H1 (cell line): ENCODE data around the gene FGFR2. TPM values are rescaled to one million over a fixed set of nuclear protein-coding genes. Genes with fewer than 3 reads are reported as not detected.

Experiments used
- CTCF ChIA-PET: fragments of 300-600 bp; sonication (Branson Sonifier 250); formaldehyde crosslinking; loops from one replicate; lab custom pipeline; 2021; ENCODE audit not compliant: partially characterized antibody; lab: Charles Lee
- POLR2A ChIA-PET: fragments of 300-600 bp; sonication (Branson Sonifier 250); formaldehyde crosslinking; loops from one replicate; lab custom pipeline; 2021; ENCODE audit warnings: inconsistent platforms; ENCODE audit not compliant: partially characterized antibody; lab: Charles Lee
- DNase-seq, 2 experiments: peaks; one replicate each; pipeline versions ENCODE4 v3.0.0 to v3.0.0-alpha.2; 2010 to 2022; ENCODE audit warnings: low spot score in 2 of 2, low read depth in 1 of 2, mixed read lengths in 1 of 2
- FAIRE-seq: peaks from 2 replicates; lab custom pipeline; 2011; peaks lifted over from hg19 to GRCh38; lab: Jason Lieb, UNC
- H2AFZ ChIP-seq: 2 replicates; pipeline ENCODE4 v1.8.1; 2012; ENCODE audit warnings: low read length, inconsistent platforms
- H2AK5ac ChIP-seq: 2 replicates; pipeline ENCODE4 v1.6.1; 2013; ENCODE audit warnings: low read depth, low read length
- H2BK120ac ChIP-seq: replicated peaks from 2 replicates; pipeline ENCODE3; 2013; ENCODE audit warnings: low read depth, low read length, inconsistent platforms
- H2BK12ac ChIP-seq: 2 replicates; pipeline ENCODE4 v1.6.1; 2013; ENCODE audit warnings: low read depth, low read length
- H2BK15ac ChIP-seq: 2 replicates; pipeline ENCODE4 v1.6.1; 2013; ENCODE audit warnings: low read length
- H2BK20ac ChIP-seq: 2 replicates; pipeline ENCODE4 v1.6.1; 2013; ENCODE audit warnings: low read length
- H2BK5ac ChIP-seq: 2 replicates; pipeline ENCODE4 v1.6.1; 2013; ENCODE audit warnings: low read depth, low read length
- H3K14ac ChIP-seq: 2 replicates; pipeline ENCODE4 v1.6.1; 2013; ENCODE audit warnings: inconsistent platforms; ENCODE audit not compliant: insufficient read length
- H3K18ac ChIP-seq: 2 replicates; pipeline ENCODE4 v1.6.1; 2013; ENCODE audit warnings: low read length; ENCODE audit errors: extremely low read depth
- H3K23ac ChIP-seq: 2 replicates; pipeline ENCODE4 v1.6.1; 2013; ENCODE audit warnings: inconsistent platforms; ENCODE audit not compliant: insufficient read length
- H3K23me2 ChIP-seq: 2 replicates; pipeline ENCODE4 v1.6.1; 2013; ENCODE audit warnings: low read depth, low read length
- H3K27ac ChIP-seq: 2 replicates; pipeline ENCODE4 v1.6.1; 2011; ENCODE audit warnings: low read depth, low read length, inconsistent platforms
- H3K27me3 ChIP-seq, 4 experiments: replicated peaks in 1 of 4; 1 replicate in 1 of 4; 2 replicates in 3 of 4; pipeline versions ENCODE4 v1.6.1 to v1.8.1; 2011 to 2013; ENCODE audit warnings: low read length in 3 of 4, mild to moderate bottlenecking in 3 of 4, inconsistent platforms in 2 of 4, mixed read lengths in 2 of 4, moderate library complexity in 1 of 4; ENCODE audit not compliant: control insufficient read depth in 3 of 4, insufficient read depth in 3 of 4; ENCODE audit errors: extremely low read depth in 1 of 4
- H3K36me3 ChIP-seq, 4 experiments: 2 replicates each; pipeline versions ENCODE4 v1.6.1 to v1.8.1; 2011 to 2013; ENCODE audit warnings: mild to moderate bottlenecking in 4 of 4, low read length in 3 of 4, moderate library complexity in 2 of 4, control low read depth in 1 of 4, inconsistent platforms in 1 of 4; ENCODE audit not compliant: insufficient read depth in 4 of 4, control insufficient read depth in 2 of 4
- H3K4ac ChIP-seq: replicated peaks from 2 replicates; pipeline ENCODE3; 2013; ENCODE audit warnings: low read length, low read depth, mixed read lengths, inconsistent platforms; ENCODE audit not compliant: insufficient read length
- H3K4me1 ChIP-seq, 4 experiments: replicated peaks in 1 of 4; 1 replicate in 1 of 4; 2 replicates in 3 of 4; pipeline versions ENCODE4 v1.6.1 to v1.8.1; 2011 to 2013; ENCODE audit warnings: low read length in 3 of 4, inconsistent platforms in 2 of 4, mixed read lengths in 1 of 4; ENCODE audit not compliant: insufficient read depth in 4 of 4, control insufficient read depth in 3 of 4
- H3K4me2 ChIP-seq, 2 experiments: 2 replicates each; pipeline versions ENCODE4 v1.6.1 to v1.8.1; 2011 to 2013; ENCODE audit warnings: low read depth in 2 of 2, low read length in 2 of 2, control low read depth in 1 of 2, inconsistent platforms in 1 of 2, mild to moderate bottlenecking in 1 of 2; ENCODE audit not compliant: insufficient read depth in 1 of 2
- H3K4me3 ChIP-seq, 4 experiments: fragments of 200-600, 300-600 bp in 1 of 4; sonication (generic), shearing (Covaris generic), sonication (Bioruptor Twin) in 1 of 4; 2 replicates each; pipeline versions ENCODE4 v1.5.1 to v1.8.1; 2011 to 2016; ENCODE audit warnings: low read length in 4 of 4, low read depth in 3 of 4, control low read depth in 2 of 4, inconsistent platforms in 2 of 4, mild to moderate bottlenecking in 2 of 4, mixed read lengths in 1 of 4, moderate library complexity in 1 of 4; ENCODE audit not compliant: insufficient read depth in 2 of 4; ENCODE audit errors: extremely low read depth in 1 of 4
- H3K56ac ChIP-seq: replicated peaks from 2 replicates; pipeline ENCODE3; 2013; ENCODE audit warnings: low read depth, mild to moderate bottlenecking, mixed read lengths, low read length, inconsistent platforms; ENCODE audit not compliant: insufficient read length
- H3K79me1 ChIP-seq: 2 replicates; pipeline ENCODE4 v1.6.1; 2013; ENCODE audit warnings: low read depth, low read length, control low read depth
- H3K79me2 ChIP-seq, 2 experiments: 2 replicates each; pipeline versions ENCODE4 v1.6.1 to v1.8.1; 2012 to 2013; ENCODE audit warnings: low read length in 2 of 2, mild to moderate bottlenecking in 2 of 2, inconsistent platforms in 1 of 2; ENCODE audit not compliant: insufficient read depth in 2 of 2, control insufficient read depth in 1 of 2
- H3K9ac ChIP-seq, 4 experiments: replicated peaks in 1 of 4; 1 replicate in 1 of 4; 2 replicates in 3 of 4; pipeline versions ENCODE4 v1.6.1 to v1.8.1; 2011 to 2013; ENCODE audit warnings: low read depth in 3 of 4, low read length in 3 of 4, control low read depth in 2 of 4, mild to moderate bottlenecking in 2 of 4, moderate library complexity in 2 of 4, inconsistent platforms in 1 of 4; ENCODE audit errors: extremely low read depth in 1 of 4
- H3K9me3 ChIP-seq, 2 experiments: 2 replicates each; pipeline versions ENCODE4 v1.6.1 to v1.8.1; 2012 to 2013; ENCODE audit warnings: mild to moderate bottlenecking in 2 of 2, moderate library complexity in 2 of 2, control low read depth in 1 of 2, inconsistent platforms in 1 of 2, low read depth in 1 of 2, low read length in 1 of 2, mixed read lengths in 1 of 2; ENCODE audit not compliant: insufficient read depth in 2 of 2
- H4K20me1 ChIP-seq, 2 experiments: replicated peaks in 1 of 2; 2 replicates each; pipeline versions ENCODE3 to v1.8.1; 2011 to 2013; ENCODE audit warnings: inconsistent platforms in 2 of 2, low read length in 2 of 2, mild to moderate bottlenecking in 1 of 2; ENCODE audit not compliant: insufficient read depth in 2 of 2, control insufficient read depth in 1 of 2
- H4K5ac ChIP-seq: 2 replicates; pipeline ENCODE4 v1.6.1; 2013; ENCODE audit warnings: low read length, low read depth, mixed read lengths, inconsistent platforms; ENCODE audit not compliant: insufficient read length
- H4K8ac ChIP-seq: 2 replicates; pipeline ENCODE4 v1.8.0; 2013; ENCODE audit warnings: mild to moderate bottlenecking, moderate library complexity, low read length, inconsistent platforms; ENCODE audit not compliant: insufficient read depth; ENCODE audit errors: extremely low read depth
- H4K91ac ChIP-seq: replicated peaks from 2 replicates; pipeline ENCODE3; 2013; ENCODE audit warnings: low read length, mixed read lengths, inconsistent platforms; ENCODE audit not compliant: insufficient read length
- ASH2L ChIP-seq: fragments of 200-600, 300-600 bp; sonication (generic); IDR thresholded peaks from one replicate; pipeline ENCODE4 v1.7.1; 2017; ENCODE audit warnings: low read length
- CEBPB ChIP-seq: IDR thresholded peaks from 2 replicates; pipeline ENCODE4 v1.6.1; 2012; ENCODE audit warnings: low read depth, low read length
- CHD2 ChIP-seq: IDR thresholded peaks from 2 replicates; pipeline ENCODE4 v1.6.1; 2012; ENCODE audit warnings: low read length, improper control_type of control experiment
- CREB1 ChIP-seq: IDR thresholded peaks from 2 replicates; pipeline ENCODE4 v1.6.1; 2012; ENCODE audit warnings: inconsistent platforms
- EP300 ChIP-seq, 2 experiments: IDR thresholded peaks; 1 replicate in 1 of 2; 2 replicates in 1 of 2; pipeline ENCODE4 v1.6.1; 2011 to 2012; ENCODE audit warnings: low read depth in 2 of 2, low read length in 2 of 2, mild to moderate bottlenecking in 2 of 2, borderline replicate concordance in 1 of 2, inconsistent platforms in 1 of 2, moderate library complexity in 1 of 2
- JUN ChIP-seq: IDR thresholded peaks from 2 replicates; pipeline ENCODE4 v1.6.1; 2011; ENCODE audit warnings: low read depth, mild to moderate bottlenecking, improper control_type of control experiment, low read length
- KDM5A ChIP-seq: fragments of 200-600 bp; IDR thresholded peaks from 2 replicates; pipeline ENCODE4 v1.7.1; 2012; ENCODE audit warnings: mild to moderate bottlenecking, low read length, inconsistent platforms, mixed read lengths
- MAFK ChIP-seq: IDR thresholded peaks from 2 replicates; pipeline ENCODE4 v1.6.1; 2012; ENCODE audit warnings: low read depth, mild to moderate bottlenecking, improper control_type of control experiment, low read length
- NANOG ChIP-seq: IDR thresholded peaks from 2 replicates; pipeline ENCODE4 v1.6.1; 2011; ENCODE audit warnings: low read length, low read depth, mild to moderate bottlenecking, inconsistent platforms; ENCODE audit not compliant: insufficient read depth, poor library complexity, severe bottlenecking
- NRF1 ChIP-seq: IDR thresholded peaks from 2 replicates; pipeline ENCODE4 v1.6.1; 2011; ENCODE audit warnings: mild to moderate bottlenecking, low read depth, low read length, improper control_type of control experiment
- POLR2AphosphoS5 ChIP-seq: IDR thresholded peaks from 2 replicates; pipeline ENCODE4 v1.6.1; 2011; ENCODE audit warnings: low read depth, low read length
- RAD21 ChIP-seq, 2 experiments: IDR thresholded peaks in 1 of 2; conservative IDR thresholded peaks in 1 of 2; 2 replicates each; pipeline ENCODE4 v1.6.1; 2011; ENCODE audit warnings: low read depth in 2 of 2, low read length in 2 of 2, improper control_type of control experiment in 1 of 2, inconsistent platforms in 1 of 2, mild to moderate bottlenecking in 1 of 2, moderate library complexity in 1 of 2
- SAP30 ChIP-seq: fragments of 300-600 bp; sonication (generic); IDR thresholded peaks from 2 replicates; pipeline ENCODE4 v1.7.1; 2012; ENCODE audit warnings: low read length, moderate library complexity, mild to moderate bottlenecking, inconsistent platforms; ENCODE audit not compliant: insufficient read depth, insufficient replicate concordance
- SP2 ChIP-seq: IDR thresholded peaks from 2 replicates; pipeline ENCODE4 v1.6.1; 2012; ENCODE audit warnings: mild to moderate bottlenecking, low read length, inconsistent platforms
- ZNF274 ChIP-seq: IDR thresholded peaks from 2 replicates; pipeline ENCODE4 v1.7.0; 2012; ENCODE audit warnings: low read length, borderline replicate concordance; ENCODE audit errors: extremely low read depth
- WGBS, 2 experiments: shearing (Covaris generic) in 1 of 2; methylation state at CpG; one replicate each; pipeline versions ENCODE4 v1.1.6 to v1.1.7; 2013 to 2015; ENCODE audit warnings: low lambda C conversion rate in 2 of 2, mixed read lengths in 2 of 2, inconsistent platforms in 1 of 2, low coverage in 1 of 2, missing lambda C conversion rate in 1 of 2; ENCODE audit not compliant: insufficient replicate concordance in 2 of 2, insufficient coverage in 1 of 2, insufficient read length in 1 of 2; ENCODE audit errors: extremely low coverage in 1 of 2, missing lambda C conversion rate in 1 of 2; 5-methylcytosine and 5-hydroxymethylcytosine counted together
- polyA plus RNA-seq, 7 experiments: library from polyadenylated mRNA; depleted of rRNA in 3 of 7; stranded (reverse) in 5 of 7; unstranded in 2 of 7; fragments of >200 nt in 5 of 7; fragments of 200-250 nt in 2 of 7; gene quantifications; 1 replicate in 5 of 7; 2 replicates in 1 of 7; 4 replicates in 1 of 7; pipeline versions ENCODE4 v1.2.1 to v1.2.3, GENCODE V29; 2011 to 2013; ENCODE audit warnings: missing spikeins in 2 of 7, mixed read lengths in 2 of 7
- total RNA-seq: library from RNA; stranded (reverse); fragmentation: NEBNext Ultra II Directional; extraction: Animal tissue kit (Norgen Biotek cat#: 25700); gene quantifications from 2 replicates; pipeline ENCODE4 v1.2.1, GENCODE V29; 2021

FGFR2 gene
- total and polyA plus RNA-seq, 2 of the 8 experiments (the other 6 are each of a cell fraction or from before 2014, with no cell fraction given): 50.2 to 81.2 TPM

GRCh38 chr10:121645696-121646095 is 47.5 kb upstream of the FGFR2 start:
- ChIA-PET POLR2A (no interaction called here), CTCF (interaction anchor here (1.4 to 2.4 kb wide), 3 partner anchors 9 to 51 kb away, joined by 3 to 7 read pairs (median 6); no protein-coding TSS in a partner anchor)
- Histone ChIP-seq H2BK12ac (peak overlapping the region; percentile 12; the same call in 1 of the 2 replicates), H3K4me1 (peaks cover 0 to 4% (median 0%) of the 10 kb centered on the region in 4 experiments; a peak in 3 of 7 replicates), H3K27me3 (no peaks in the 10 kb centered on the region), H2BK120ac (no peak overlapping the region), H4K91ac (no peak overlapping the region), H3K56ac (no peak overlapping the region), H2AFZ (no peak overlapping the region), H3K18ac (no peak overlapping the region), H3K27ac (no peak overlapping the region), H3K23me2 (no peaks in the 10 kb centered on the region), H3K36me3 (no peaks in the 10 kb centered on the region), H3K4me3 (no peak overlapping the region), H2BK20ac (no peak overlapping the region), H3K23ac (no peak overlapping the region), H4K20me1 (no peaks in the 10 kb centered on the region), H2BK15ac (no peak overlapping the region), H2AK5ac (no peak overlapping the region), H4K5ac (no peak overlapping the region), H3K9me3 (peaks cover 3% of the 10 kb centered on the region in 2 experiments; a peak in 1 of 4 replicates), H3K4me2 (no peak overlapping the region), H3K9ac (no peak overlapping the region), H4K8ac (no peak overlapping the region), H3K79me2 (no peaks in the 10 kb centered on the region), H3K14ac (no peak overlapping the region), H2BK5ac (no peak overlapping the region), H3K79me1 (no peaks in the 10 kb centered on the region), H3K4ac (no peak overlapping the region)
- FAIRE-seq (no peak), DNase-seq (no peak)
- 93% methylated on average over 7 of the region's 7 CpGs; no CpG with 5 or more reads in 1 of the 2 experiments for WGBS, 2 experiments
- no peak for TF ChIP-seq NANOG
- TF ChIP-seq ZNF274: no peak
- no peak for TF ChIP-seq NRF1
- TF ChIP-seq CEBPB: no peak
- no peak for TF ChIP-seq RAD21 (IDR thresholded peaks at IDR 0.05 in 1 of 2, conservative IDR thresholded peaks at IDR 0.05 in 1 of 2; ENCODE audit: low read depth in 2 of 2, low read length in 2 of 2)
- no peak for TF ChIP-seq POLR2AphosphoS5
- TF ChIP-seq ASH2L: no peak
- TF ChIP-seq CHD2: no peak
- TF ChIP-seq SAP30: no peak
- TF ChIP-seq JUN: no peak
- TF ChIP-seq MAFK: no peak
- TF ChIP-seq KDM5A: no peak
- no peak for TF ChIP-seq CREB1
- TF ChIP-seq SP2: no peak
- TF ChIP-seq EP300 (IDR thresholded peaks at IDR 0.05; ENCODE audit: borderline replicate concordance in 1 of 2, low read depth in 2 of 2, low read length in 2 of 2): no peak
